ENCODE measurements around the gene ROBO1. TPM values are rescaled to one million over a fixed set of nuclear protein-coding genes. Genes with fewer than 3 reads are reported as not detected.

Gene ROBO1
- total and polyA plus RNA-seq, 2 of the 13 experiments (the other 11 are each of a cell fraction or from before 2014, with no cell fraction given) = 52.2 to 71.0 TPM

DNA sequence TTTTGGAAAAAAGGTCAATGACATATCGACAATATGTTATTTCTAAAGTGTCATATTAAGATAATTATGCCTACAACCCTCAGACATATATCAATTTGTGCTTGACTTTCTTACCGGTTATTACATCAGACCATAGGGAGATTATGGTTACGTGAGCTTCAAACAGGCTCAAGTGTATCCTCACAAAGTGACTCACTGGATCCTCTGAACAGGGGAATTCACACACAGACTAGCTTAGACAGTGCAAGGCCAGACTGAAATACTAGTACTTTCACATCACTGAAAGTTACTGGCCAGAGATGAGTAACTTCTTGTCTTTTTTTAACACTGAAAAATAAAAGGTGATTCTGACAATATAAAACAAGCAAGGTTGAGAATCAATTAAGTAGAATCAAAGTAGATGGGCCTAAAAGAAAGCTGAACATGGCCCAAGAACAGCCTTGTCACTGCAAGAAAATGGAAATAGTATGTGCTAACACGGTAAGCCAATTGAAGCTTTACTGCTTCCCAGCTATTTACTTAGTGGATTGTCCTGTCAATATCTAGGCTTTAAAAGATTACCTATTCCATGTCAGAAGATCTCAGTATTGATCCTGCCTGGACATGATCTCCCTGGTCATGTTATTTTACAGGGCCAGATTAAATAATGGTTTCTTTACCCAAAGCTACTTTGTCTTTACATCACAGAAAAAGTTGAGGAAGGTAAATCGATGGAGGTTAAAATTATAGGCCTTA, 848.6 kb downstream of the ROBO1 start (continued):
- TF ChIP-seq, protein P1, sequence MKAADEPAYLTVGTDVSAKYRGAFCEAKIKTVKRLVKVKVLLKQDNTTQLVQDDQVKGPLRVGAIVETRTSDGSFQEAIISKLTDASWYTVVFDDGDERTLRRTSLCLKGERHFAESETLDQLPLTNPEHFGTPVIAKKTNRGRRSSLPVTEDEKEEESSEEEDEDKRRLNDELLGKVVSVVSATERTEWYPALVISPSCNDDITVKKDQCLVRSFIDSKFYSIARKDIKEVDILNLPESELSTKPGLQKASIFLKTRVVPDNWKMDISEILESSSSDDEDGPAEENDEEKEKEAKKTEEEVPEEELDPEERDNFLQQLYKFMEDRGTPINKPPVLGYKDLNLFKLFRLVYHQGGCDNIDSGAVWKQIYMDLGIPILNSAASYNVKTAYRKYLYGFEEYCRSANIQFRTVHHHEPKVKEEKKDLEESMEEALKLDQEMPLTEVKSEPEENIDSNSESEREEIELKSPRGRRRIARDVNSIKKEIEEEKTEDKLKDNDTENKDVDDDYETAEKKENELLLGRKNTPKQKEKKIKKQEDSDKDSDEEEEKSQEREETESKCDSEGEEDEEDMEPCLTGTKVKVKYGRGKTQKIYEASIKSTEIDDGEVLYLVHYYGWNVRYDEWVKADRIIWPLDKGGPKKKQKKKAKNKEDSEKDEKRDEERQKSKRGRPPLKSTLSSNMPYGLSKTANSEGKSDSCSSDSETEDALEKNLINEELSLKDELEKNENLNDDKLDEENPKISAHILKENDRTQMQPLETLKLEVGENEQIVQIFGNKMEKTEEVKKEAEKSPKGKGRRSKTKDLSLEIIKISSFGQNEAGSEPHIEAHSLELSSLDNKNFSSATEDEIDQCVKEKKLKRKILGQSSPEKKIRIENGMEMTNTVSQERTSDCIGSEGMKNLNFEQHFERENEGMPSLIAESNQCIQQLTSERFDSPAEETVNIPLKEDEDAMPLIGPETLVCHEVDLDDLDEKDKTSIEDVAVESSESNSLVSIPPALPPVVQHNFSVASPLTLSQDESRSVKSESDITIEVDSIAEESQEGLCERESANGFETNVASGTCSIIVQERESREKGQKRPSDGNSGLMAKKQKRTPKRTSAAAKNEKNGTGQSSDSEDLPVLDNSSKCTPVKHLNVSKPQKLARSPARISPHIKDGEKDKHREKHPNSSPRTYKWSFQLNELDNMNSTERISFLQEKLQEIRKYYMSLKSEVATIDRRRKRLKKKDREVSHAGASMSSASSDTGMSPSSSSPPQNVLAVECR (CRISPR knock-in tag; IDR thresholded peaks at IDR 0.05; ENCODE audit: borderline replicate concordance) = no peak
- TF ChIP-seq, protein P2, sequence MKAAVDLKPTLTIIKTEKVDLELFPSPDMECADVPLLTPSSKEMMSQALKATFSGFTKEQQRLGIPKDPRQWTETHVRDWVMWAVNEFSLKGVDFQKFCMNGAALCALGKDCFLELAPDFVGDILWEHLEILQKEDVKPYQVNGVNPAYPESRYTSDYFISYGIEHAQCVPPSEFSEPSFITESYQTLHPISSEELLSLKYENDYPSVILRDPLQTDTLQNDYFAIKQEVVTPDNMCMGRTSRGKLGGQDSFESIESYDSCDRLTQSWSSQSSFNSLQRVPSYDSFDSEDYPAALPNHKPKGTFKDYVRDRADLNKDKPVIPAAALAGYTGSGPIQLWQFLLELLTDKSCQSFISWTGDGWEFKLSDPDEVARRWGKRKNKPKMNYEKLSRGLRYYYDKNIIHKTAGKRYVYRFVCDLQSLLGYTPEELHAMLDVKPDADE (CRISPR knock-in tag; IDR thresholded peaks at IDR 0.05) = no peak
- TF ChIP-seq, protein P3, sequence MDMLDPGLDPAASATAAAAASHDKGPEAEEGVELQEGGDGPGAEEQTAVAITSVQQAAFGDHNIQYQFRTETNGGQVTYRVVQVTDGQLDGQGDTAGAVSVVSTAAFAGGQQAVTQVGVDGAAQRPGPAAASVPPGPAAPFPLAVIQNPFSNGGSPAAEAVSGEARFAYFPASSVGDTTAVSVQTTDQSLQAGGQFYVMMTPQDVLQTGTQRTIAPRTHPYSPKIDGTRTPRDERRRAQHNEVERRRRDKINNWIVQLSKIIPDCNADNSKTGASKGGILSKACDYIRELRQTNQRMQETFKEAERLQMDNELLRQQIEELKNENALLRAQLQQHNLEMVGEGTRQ (IDR thresholded peaks at IDR 0.05; ENCODE audit: low read depth, low read length) = no peak
- TF ChIP-seq, protein P3 (CRISPR knock-in tag; IDR thresholded peaks at IDR 0.05; ENCODE audit: borderline replicate concordance) = no peak
- TF ChIP-seq, protein P4, sequence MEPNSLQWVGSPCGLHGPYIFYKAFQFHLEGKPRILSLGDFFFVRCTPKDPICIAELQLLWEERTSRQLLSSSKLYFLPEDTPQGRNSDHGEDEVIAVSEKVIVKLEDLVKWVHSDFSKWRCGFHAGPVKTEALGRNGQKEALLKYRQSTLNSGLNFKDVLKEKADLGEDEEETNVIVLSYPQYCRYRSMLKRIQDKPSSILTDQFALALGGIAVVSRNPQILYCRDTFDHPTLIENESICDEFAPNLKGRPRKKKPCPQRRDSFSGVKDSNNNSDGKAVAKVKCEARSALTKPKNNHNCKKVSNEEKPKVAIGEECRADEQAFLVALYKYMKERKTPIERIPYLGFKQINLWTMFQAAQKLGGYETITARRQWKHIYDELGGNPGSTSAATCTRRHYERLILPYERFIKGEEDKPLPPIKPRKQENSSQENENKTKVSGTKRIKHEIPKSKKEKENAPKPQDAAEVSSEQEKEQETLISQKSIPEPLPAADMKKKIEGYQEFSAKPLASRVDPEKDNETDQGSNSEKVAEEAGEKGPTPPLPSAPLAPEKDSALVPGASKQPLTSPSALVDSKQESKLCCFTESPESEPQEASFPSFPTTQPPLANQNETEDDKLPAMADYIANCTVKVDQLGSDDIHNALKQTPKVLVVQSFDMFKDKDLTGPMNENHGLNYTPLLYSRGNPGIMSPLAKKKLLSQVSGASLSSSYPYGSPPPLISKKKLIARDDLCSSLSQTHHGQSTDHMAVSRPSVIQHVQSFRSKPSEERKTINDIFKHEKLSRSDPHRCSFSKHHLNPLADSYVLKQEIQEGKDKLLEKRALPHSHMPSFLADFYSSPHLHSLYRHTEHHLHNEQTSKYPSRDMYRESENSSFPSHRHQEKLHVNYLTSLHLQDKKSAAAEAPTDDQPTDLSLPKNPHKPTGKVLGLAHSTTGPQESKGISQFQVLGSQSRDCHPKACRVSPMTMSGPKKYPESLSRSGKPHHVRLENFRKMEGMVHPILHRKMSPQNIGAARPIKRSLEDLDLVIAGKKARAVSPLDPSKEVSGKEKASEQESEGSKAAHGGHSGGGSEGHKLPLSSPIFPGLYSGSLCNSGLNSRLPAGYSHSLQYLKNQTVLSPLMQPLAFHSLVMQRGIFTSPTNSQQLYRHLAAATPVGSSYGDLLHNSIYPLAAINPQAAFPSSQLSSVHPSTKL (CRISPR knock-in tag; IDR thresholded peaks at IDR 0.05) = peak; percentile 89
- peak; percentile 52 for TF ChIP-seq HDAC2 (CRISPR knock-in tag; IDR thresholded peaks at IDR 0.05)
- TF ChIP-seq ZNF564 (CRISPR knock-in tag; IDR thresholded peaks at IDR 0.05) = no peak
- TF ChIP-seq TCF7 (IDR thresholded peaks at IDR 0.05; ENCODE audit: low read depth) = peak; percentile 35; the same call in 1 of the 2 replicates
- peak; percentile 61; the same call in 1 of the 2 replicates for TF ChIP-seq NR2F2 (IDR thresholded peaks at IDR 0.05; ENCODE audit: borderline replicate concordance, low read depth)
- no peak for TF ChIP-seq SRF (IDR thresholded peaks at IDR 0.05; ENCODE audit: low read depth, low read length)
- no peak for TF ChIP-seq NFIB (CRISPR knock-in tag; IDR thresholded peaks at IDR 0.05; ENCODE audit: borderline replicate concordance)
- TF ChIP-seq, protein P5, sequence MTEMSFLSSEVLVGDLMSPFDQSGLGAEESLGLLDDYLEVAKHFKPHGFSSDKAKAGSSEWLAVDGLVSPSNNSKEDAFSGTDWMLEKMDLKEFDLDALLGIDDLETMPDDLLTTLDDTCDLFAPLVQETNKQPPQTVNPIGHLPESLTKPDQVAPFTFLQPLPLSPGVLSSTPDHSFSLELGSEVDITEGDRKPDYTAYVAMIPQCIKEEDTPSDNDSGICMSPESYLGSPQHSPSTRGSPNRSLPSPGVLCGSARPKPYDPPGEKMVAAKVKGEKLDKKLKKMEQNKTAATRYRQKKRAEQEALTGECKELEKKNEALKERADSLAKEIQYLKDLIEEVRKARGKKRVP (CRISPR knock-in tag; IDR thresholded peaks at IDR 0.05) = peak in 1 of 2 experiments; percentile 97; a peak in 2 of 4 replicates
